HEK293 (cell line): ENCODE measurements around the gene MAD2L1BP.

Source experiments
- CTCF ChIA-PET: fragments of 350-600 bp; formaldehyde crosslinking; extraction: SDS; loops from one replicate; lab custom pipeline; 2021; ENCODE audit warnings: antibody characterized with exemption; lab: Yijun Ruan, JAX
- POLR2A ChIA-PET: fragments of 300-600 bp; formaldehyde crosslinking; extraction: SDS; loops from one replicate; lab custom pipeline; 2020; ENCODE audit warnings: antibody characterized with exemption, inconsistent platforms; lab: Yijun Ruan, JAX
- H3K27ac ChIP-seq: fragments of 200-500 bp; sonication (Bioruptor generic); 2 replicates; pipeline ENCODE4 v1.5.1; 2014; ENCODE audit warnings: low read depth, low read length, control low read depth, inconsistent platforms; ENCODE audit errors: extremely low read depth
- H3K36me3 ChIP-seq, 2 experiments: fragments of 200-500 bp in 1 of 2; sonication (Bioruptor generic) in 1 of 2; 1 replicate in 1 of 2; 2 replicates in 1 of 2; pipeline ENCODE4 v1.5.1; 2014 to 2017; ENCODE audit warnings: inconsistent platforms in 2 of 2, low read length in 2 of 2; ENCODE audit not compliant: control insufficient read depth in 2 of 2, insufficient read depth in 1 of 2
- H3K4me1 ChIP-seq: fragments of 200-500 bp; sonication (Bioruptor generic); 2 replicates; pipeline ENCODE4 v1.5.1; 2014; ENCODE audit warnings: mild to moderate bottlenecking, low read length, inconsistent platforms; ENCODE audit not compliant: control insufficient read depth, insufficient read depth
- H3K4me3 ChIP-seq: 2 replicates; pipeline ENCODE4 v1.5.1; 2011; ENCODE audit warnings: low read depth, mild to moderate bottlenecking, control low read depth, low read length, moderate library complexity
- H3K9me3 ChIP-seq: fragments of 200-500 bp; sonication (Bioruptor generic); 2 replicates; pipeline ENCODE4 v1.5.1; 2014; ENCODE audit warnings: low read depth, low read length, inconsistent platforms; ENCODE audit not compliant: control insufficient read depth, insufficient read depth
- BCL11B ChIP-seq: fragments of 450-650 bp; formaldehyde crosslinking; IDR thresholded peaks from 2 replicates; pipeline ENCODE4 v1.5.1; 2016; ENCODE audit warnings: low read depth, missing biosample characterization, missing genetic modification characterization
- OVOL3 ChIP-seq: fragments of 450-650 bp; formaldehyde crosslinking; IDR thresholded peaks from 2 replicates; pipeline ENCODE4 v1.5.1; 2016; ENCODE audit warnings: missing biosample characterization, missing genetic modification characterization
- SP2 ChIP-seq: fragments of 450-650 bp; formaldehyde crosslinking; IDR thresholded peaks from 2 replicates; pipeline ENCODE4 v1.5.1; 2016; ENCODE audit warnings: missing biosample characterization, missing genetic modification characterization
- YY1 ChIP-seq: fragments of 450-650 bp; formaldehyde crosslinking; IDR thresholded peaks from 2 replicates; pipeline ENCODE4 v1.5.1; 2018; ENCODE audit warnings: missing biosample characterization, missing genetic modification characterization
- ZEB2 ChIP-seq: fragments of 450-650 bp; formaldehyde crosslinking; IDR thresholded peaks from 2 replicates; pipeline ENCODE4 v1.5.1; 2016; ENCODE audit warnings: missing biosample characterization, missing genetic modification characterization
- ZNF174 ChIP-seq: fragments of 450-650 bp; formaldehyde crosslinking; IDR thresholded peaks from 2 replicates; pipeline ENCODE4 v1.5.0; 2017; ENCODE audit warnings: missing biosample characterization, mild to moderate bottlenecking, missing genetic modification characterization
- ZNF341 ChIP-seq: fragments of 450-650 bp; formaldehyde crosslinking; IDR thresholded peaks from 2 replicates; pipeline ENCODE4; 2016; ENCODE audit warnings: low read depth, missing biosample characterization, missing genetic modification characterization
- ZNF394 ChIP-seq: fragments of 450-650 bp; formaldehyde crosslinking; IDR thresholded peaks from 2 replicates; pipeline ENCODE4 v1.5.1; 2016; ENCODE audit warnings: missing biosample characterization, missing genetic modification characterization, mild to moderate bottlenecking, moderate library complexity, borderline replicate concordance
- ZNF426 ChIP-seq: fragments of 450-650 bp; formaldehyde crosslinking; IDR thresholded peaks from 2 replicates; pipeline ENCODE4 v1.5.1; 2017; ENCODE audit warnings: missing biosample characterization, missing genetic modification characterization, mild to moderate bottlenecking, inconsistent platforms, moderate library complexity
- ZNF433 ChIP-seq: fragments of 450-650 bp; formaldehyde crosslinking; IDR thresholded peaks from 2 replicates; pipeline ENCODE4 v1.5.1; 2016; ENCODE audit warnings: missing biosample characterization, missing genetic modification characterization, low read depth
- ZNF549 ChIP-seq: fragments of 450-650 bp; IDR thresholded peaks from 2 replicates; pipeline ENCODE4 v1.5.1; 2018; ENCODE audit warnings: missing biosample characterization, missing genetic modification characterization, mild to moderate bottlenecking, inconsistent platforms, moderate library complexity
- ZNF560 ChIP-seq: fragments of 450-650 bp; formaldehyde crosslinking; IDR thresholded peaks from 2 replicates; pipeline ENCODE4 v1.5.1; 2017; ENCODE audit warnings: missing biosample characterization, missing genetic modification characterization, borderline replicate concordance
- ZNF610 ChIP-seq: fragments of 450-650 bp; formaldehyde crosslinking; IDR thresholded peaks from 2 replicates; pipeline ENCODE4 v1.5.1; 2016; ENCODE audit warnings: missing biosample characterization, missing genetic modification characterization, borderline replicate concordance
- ZNF660 ChIP-seq: fragments of 450-650 bp; IDR thresholded peaks from 2 replicates; pipeline ENCODE4 v1.5.1; 2018; ENCODE audit warnings: missing biosample characterization, mild to moderate bottlenecking, missing genetic modification characterization
- ZNF777 ChIP-seq: fragments of 450-650 bp; formaldehyde crosslinking; IDR thresholded peaks from 2 replicates; pipeline ENCODE4 v1.5.1; 2017; ENCODE audit warnings: missing biosample characterization, missing genetic modification characterization, borderline replicate concordance
- ZNF785 ChIP-seq: fragments of 450-650 bp; formaldehyde crosslinking; IDR thresholded peaks from 2 replicates; pipeline ENCODE4 v1.5.1; 2016; ENCODE audit warnings: missing biosample characterization, missing genetic modification characterization
- TF ChIP-seq, protein P1 (sequence below): fragments of 450-650 bp; formaldehyde crosslinking; IDR thresholded peaks from 2 replicates; pipeline ENCODE4 v1.5.1; 2016; ENCODE audit warnings: missing biosample characterization, missing genetic modification characterization, borderline replicate concordance
- TF ChIP-seq, protein P2 (sequence below): fragments of 450-650 bp; formaldehyde crosslinking; IDR thresholded peaks from 2 replicates; pipeline ENCODE4 v1.5.1; 2016; ENCODE audit warnings: missing biosample characterization, missing genetic modification characterization
- TF ChIP-seq, protein P3 (sequence below): fragments of 450-650 bp; formaldehyde crosslinking; conservative IDR thresholded peaks from 2 replicates; pipeline ENCODE4 v1.5.1; 2016; ENCODE audit warnings: low read depth, missing biosample characterization, missing genetic modification characterization

MAD2L1BP gene

DNA sequence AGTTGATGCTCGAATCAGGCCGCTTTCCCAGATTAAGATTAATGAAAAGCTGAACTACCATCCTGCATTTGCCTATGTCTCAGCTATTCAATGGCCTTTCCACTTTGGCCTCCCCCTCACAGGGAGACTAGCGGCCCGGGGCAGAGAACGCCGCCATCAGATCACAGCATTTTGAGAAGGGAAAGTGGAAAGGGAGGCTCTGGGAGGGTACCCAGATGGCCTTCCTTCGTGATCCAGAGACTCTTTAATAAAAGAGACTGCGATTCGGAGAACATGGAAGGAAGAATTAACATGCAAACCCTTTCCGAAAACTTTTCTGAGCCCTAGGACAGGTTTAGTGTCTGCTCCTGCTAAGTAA is 51.4 kb downstream of the MAD2L1BP start:
- H3K36me3 ChIP-seq: peaks cover 0 to 19% of the 10 kb centered on the region in 2 experiments; a peak in 2 of 3 replicates
- CTCF ChIA-PET: interaction anchor here (1.0 to 11.6 kb wide), 5 partner anchors 15 to 87 kb away, joined by 3 to 101 read pairs (median 3); no protein-coding TSS in a partner anchor
- peak overlapping the region; percentile 56; the same call in 1 of the 2 replicates for H3K27ac ChIP-seq
- POLR2A ChIA-PET: interaction anchor here (0.6 to 3.0 kb wide), 5 partner anchors 9 to 57 kb away, joined by 4 to 22 read pairs (median 11); partner anchors contain the start of gene GTPBP2
- H3K4me3 ChIP-seq: peak overlapping the region; percentile 91
- H3K9me3 ChIP-seq: no peaks in the 10 kb centered on the region
- TF ChIP-seq, protein P1, sequence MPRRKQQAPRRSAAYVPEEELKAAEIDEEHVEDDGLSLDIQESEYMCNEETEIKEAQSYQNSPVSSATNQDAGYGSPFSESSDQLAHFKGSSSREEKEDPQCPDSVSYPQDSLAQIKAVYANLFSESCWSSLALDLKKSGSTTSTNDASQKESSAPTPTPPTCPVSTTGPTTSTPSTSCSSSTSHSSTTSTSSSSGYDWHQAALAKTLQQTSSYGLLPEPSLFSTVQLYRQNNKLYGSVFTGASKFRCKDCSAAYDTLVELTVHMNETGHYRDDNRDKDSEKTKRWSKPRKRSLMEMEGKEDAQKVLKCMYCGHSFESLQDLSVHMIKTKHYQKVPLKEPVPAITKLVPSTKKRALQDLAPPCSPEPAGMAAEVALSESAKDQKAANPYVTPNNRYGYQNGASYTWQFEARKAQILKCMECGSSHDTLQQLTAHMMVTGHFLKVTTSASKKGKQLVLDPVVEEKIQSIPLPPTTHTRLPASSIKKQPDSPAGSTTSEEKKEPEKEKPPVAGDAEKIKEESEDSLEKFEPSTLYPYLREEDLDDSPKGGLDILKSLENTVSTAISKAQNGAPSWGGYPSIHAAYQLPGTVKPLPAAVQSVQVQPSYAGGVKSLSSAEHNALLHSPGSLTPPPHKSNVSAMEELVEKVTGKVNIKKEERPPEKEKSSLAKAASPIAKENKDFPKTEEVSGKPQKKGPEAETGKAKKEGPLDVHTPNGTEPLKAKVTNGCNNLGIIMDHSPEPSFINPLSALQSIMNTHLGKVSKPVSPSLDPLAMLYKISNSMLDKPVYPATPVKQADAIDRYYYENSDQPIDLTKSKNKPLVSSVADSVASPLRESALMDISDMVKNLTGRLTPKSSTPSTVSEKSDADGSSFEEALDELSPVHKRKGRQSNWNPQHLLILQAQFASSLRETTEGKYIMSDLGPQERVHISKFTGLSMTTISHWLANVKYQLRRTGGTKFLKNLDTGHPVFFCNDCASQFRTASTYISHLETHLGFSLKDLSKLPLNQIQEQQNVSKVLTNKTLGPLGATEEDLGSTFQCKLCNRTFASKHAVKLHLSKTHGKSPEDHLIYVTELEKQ (tag by site-specific recombination): no peak
- TF ChIP-seq ZNF341: no peak
- no peak for TF ChIP-seq ZNF426
- no peak for TF ChIP-seq BCL11B
- no peak for TF ChIP-seq YY1 (tag by site-specific recombination)
- TF ChIP-seq ZNF560 (tag by site-specific recombination): no peak
- TF ChIP-seq ZNF433: no peak
- TF ChIP-seq, protein P2, sequence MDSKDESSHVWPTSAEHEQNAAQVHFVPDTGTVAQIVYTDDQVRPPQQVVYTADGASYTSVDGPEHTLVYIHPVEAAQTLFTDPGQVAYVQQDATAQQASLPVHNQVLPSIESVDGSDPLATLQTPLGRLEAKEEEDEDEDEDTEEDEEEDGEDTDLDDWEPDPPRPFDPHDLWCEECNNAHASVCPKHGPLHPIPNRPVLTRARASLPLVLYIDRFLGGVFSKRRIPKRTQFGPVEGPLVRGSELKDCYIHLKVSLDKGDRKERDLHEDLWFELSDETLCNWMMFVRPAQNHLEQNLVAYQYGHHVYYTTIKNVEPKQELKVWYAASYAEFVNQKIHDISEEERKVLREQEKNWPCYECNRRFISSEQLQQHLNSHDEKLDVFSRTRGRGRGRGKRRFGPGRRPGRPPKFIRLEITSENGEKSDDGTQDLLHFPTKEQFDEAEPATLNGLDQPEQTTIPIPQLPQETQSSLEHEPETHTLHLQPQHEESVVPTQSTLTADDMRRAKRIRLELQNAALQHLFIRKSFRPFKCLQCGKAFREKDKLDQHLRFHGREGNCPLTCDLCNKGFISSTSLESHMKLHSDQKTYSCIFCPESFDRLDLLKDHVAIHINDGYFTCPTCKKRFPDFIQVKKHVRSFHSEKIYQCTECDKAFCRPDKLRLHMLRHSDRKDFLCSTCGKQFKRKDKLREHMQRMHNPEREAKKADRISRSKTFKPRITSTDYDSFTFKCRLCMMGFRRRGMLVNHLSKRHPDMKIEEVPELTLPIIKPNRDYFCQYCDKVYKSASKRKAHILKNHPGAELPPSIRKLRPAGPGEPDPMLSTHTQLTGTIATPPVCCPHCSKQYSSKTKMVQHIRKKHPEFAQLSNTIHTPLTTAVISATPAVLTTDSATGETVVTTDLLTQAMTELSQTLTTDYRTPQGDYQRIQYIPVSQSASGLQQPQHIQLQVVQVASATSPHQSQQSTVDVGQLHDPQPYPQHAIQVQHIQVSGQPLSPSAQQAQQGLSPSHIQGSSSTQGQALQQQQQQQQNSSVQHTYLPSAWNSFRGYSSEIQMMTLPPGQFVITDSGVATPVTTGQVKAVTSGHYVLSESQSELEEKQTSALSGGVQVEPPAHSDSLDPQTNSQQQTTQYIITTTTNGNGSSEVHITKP (tag by site-specific recombination): no peak
- TF ChIP-seq ZNF777 (tag by site-specific recombination): no peak
- no peak for TF ChIP-seq ZNF394 (tag by site-specific recombination)
- no peak for TF ChIP-seq ZNF549
- no peak for TF ChIP-seq ZNF174 (tag by site-specific recombination)
- H3K4me1 ChIP-seq: peaks cover 25% of the 10 kb centered on the region

DNA sequence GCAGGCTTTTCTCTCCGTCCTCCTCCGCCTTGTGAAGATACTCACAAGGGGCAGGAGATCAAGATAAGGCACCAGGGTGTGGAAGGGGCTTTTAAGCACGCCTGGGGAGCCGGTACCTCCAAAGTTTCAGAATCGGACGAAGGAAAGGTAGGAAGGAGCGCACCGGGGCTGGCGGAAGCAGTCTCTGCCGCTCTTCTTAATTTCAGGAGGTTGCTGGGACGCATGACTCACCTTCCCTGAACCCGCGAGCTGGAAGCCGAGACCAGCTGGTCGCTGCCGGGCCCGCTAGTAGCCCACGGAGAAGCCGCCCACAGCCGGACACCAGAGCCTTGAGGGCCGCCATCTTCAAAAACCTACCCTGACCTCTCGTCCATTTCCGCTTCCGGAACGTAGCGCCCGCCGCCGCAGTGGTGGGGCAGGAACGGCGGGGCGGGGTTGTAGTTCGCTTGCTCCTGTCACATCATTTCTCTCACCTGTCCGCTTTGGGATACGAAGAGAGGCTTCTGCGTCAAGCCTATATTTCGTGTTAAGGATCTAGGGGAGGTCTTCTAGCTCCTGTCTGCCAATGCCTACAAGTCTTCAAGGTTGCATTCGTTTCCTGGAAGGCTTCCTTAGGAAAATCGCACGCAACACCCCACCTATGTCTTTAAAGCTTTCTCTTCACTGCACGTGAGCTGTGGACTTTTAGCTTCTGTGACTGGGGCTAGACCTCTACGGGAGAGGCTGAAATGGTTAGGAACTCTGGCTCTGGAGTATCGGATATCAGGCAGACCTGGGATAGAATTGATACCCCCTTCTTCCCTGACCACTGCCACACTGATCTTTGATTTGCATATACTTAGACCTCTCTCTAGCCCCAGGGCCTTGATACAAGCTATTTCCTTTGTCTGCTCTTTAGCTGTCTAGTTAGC is 52.1 kb downstream of the MAD2L1BP start, which contains the start of gene MRPS18A:
Gene MRPS18A (minus strand): TSS at position 355 of the 911 bp plus-strand sequence. CDS start 12 bp downstream, at position 343.
- Histone ChIP-seq H3K36me3 (peaks cover 0 to 12% of the 10 kb centered on the region in 2 experiments; a peak in 1 of 3 replicates), H3K4me3 (peak within 1 kb of the TSS; percentile 91), H3K9me3 (no peaks in the 10 kb centered on the region), H3K4me1 (peaks cover 24% of the 10 kb centered on the region), H3K27ac (peak within 1 kb of the TSS; percentile 56)
- ChIA-PET POLR2A (interaction anchor here (0.6 to 3.0 kb wide), 13 partner anchors 9 to 559 kb away, joined by 3 to 22 read pairs (median 4); partner anchors contain the start of genes GTPBP2, HSP90AB1, SLC29A1 and VEGFA), CTCF (interaction anchor here (0.9 to 11.6 kb wide), 8 partner anchors 9 to 266 kb away, joined by 3 to 101 read pairs (median 3); partner anchors contain the start of gene VEGFA)
- no peak for TF ChIP-seq ZNF785 (tag by site-specific recombination)
- TF ChIP-seq SP2 (tag by site-specific recombination): peak; percentile 93
- TF ChIP-seq ZNF610 (tag by site-specific recombination): 0 out of 2 replicates have a peak, but pooled peaks have one; percentile 17
- TF ChIP-seq ZNF660 (tag by site-specific recombination): 0 out of 2 replicates have a peak, but pooled peaks have one; percentile 57
- peak; percentile 64; the same call in 1 of the 2 replicates for TF ChIP-seq ZEB2 (tag by site-specific recombination)
- TF ChIP-seq, protein P3, sequence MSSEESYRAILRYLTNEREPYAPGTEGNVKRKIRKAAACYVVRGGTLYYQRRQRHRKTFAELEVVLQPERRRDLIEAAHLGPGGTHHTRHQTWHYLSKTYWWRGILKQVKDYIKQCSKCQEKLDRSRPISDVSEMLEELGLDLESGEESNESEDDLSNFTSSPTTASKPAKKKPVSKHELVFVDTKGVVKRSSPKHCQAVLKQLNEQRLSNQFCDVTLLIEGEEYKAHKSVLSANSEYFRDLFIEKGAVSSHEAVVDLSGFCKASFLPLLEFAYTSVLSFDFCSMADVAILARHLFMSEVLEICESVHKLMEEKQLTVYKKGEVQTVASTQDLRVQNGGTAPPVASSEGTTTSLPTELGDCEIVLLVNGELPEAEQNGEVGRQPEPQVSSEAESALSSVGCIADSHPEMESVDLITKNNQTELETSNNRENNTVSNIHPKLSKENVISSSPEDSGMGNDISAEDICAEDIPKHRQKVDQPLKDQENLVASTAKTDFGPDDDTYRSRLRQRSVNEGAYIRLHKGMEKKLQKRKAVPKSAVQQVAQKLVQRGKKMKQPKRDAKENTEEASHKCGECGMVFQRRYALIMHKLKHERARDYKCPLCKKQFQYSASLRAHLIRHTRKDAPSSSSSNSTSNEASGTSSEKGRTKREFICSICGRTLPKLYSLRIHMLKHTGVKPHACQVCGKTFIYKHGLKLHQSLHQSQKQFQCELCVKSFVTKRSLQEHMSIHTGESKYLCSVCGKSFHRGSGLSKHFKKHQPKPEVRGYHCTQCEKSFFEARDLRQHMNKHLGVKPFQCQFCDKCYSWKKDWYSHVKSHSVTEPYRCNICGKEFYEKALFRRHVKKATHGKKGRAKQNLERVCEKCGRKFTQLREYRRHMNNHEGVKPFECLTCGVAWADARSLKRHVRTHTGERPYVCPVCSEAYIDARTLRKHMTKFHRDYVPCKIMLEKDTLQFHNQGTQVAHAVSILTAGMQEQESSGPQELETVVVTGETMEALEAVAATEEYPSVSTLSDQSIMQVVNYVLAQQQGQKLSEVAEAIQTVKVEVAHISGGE: peak; percentile 82
- TF ChIP-seq OVOL3 (tag by site-specific recombination): 0 out of 2 replicates have a peak, but pooled peaks have one; percentile 9
